Myocyte (in vitro differentiated cells): ENCODE data around the gene MED10. TPM values are rescaled to one million over a fixed set of nuclear protein-coding genes. Genes with fewer than 3 reads are reported as not detected.

Source experiments
- total RNA-seq: library from RNA; depleted of rRNA; stranded (reverse); fragments of >200 nt; gene quantifications from 2 replicates; pipeline ENCODE4 v1.2.3, GENCODE V29; 2014

Gene MED10
- total RNA-seq, 1 donor from 2014 or later, result 15.9 TPM

Other genes with a start within 250 kb of the MED10 start
- 0.08 TPM in 1 of 2 replicates, not detected in the other for gene UBE2QL1, start 70.3 kb upstream of the MED10 start, total RNA-seq